GM03348 (cell line): ENCODE results near the gene LRIT1.

Experiments used
- DNase-seq: peaks from one replicate; pipeline ENCODE4 v3.0.0; 2012; ENCODE audit warnings: low spot score

The LRIT1 gene

DNA sequence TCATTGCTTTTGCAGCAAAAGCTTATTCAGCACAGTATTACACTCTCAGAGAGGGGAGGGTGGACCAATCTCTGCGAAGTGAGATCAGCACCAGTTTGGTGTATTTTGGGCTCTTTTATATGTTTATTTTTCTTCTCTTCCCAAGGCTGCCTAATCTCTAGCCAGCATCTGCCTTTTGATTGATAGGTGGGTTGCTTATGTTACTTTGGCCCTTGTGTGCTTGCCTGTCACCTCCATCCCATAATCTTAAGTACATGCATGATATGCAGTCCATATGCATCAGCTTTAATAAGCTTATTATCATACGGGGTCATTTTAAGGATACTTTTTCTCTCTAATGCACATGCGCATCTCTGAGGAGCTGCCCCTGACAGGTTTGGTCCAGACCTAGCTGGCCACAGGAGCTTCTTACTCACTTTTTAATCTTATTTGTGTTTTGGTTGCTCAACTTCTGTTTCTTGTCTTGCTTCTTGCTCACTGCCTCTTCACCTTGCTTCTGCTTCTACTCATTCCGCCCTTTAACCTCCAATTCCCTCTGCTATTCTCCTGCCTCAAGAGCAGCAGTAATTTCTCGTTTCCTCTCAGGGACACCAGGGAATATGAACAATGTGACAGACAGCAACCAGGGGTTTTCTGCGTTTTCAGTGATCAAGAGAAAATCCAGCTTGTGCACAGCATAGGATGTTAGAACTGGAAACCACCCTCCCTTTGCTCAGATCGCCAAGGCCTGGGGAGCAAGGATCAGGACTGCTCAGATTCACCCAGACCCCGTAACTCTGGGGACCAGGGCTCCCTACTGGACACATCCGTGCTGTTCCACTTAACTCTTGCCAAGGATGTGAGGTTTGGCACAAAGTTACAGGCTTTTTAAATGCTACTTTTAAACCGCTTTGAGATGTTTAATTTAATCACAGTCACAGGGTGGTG lies 13.5 kb upstream of the LRIT1 start:
- no peak for DNase-seq

- DNase-seq: no peak
Observed at GRCh38 chr10:84248794-84249193, 7.4 kb upstream of the LRIT1 start.

GRCh38 chr10:84247496-84247895 lies 6.2 kb upstream of the LRIT1 start:
- DNase-seq: no peak

GRCh38 chr10:84244651-84245270 lies 3.4 kb upstream of the LRIT1 start, which contains the start of gene RGR:
Gene RGR (plus strand): TSS chr10:84245053. CDS start chr10:84245091, 38 bp downstream.
- no peak for DNase-seq

- no peak for DNase-seq
Observed at GRCh38 chr10:84243759-84244158, 2.4 kb upstream of the LRIT1 start.

DNA sequence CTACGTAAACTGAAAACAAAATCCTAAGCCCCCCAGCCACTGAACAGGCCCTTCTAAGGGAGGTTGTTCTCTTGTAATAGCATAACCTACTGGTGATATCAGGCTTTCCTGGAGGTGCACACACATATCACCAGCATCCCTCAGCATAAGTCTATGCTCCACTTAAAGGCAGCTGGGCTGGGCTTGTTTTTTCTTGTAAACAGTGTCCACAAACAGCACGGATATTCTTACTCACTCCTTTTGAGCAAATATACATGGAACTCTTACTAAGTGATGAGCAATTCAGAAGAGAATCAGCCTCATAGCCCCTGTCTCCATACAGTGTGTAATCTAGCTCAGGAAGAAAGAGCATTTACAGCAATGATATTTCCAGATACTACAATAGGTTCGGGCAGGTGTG lies 2.4 kb downstream of the LRIT1 start:
- no peak for DNase-seq

DNA sequence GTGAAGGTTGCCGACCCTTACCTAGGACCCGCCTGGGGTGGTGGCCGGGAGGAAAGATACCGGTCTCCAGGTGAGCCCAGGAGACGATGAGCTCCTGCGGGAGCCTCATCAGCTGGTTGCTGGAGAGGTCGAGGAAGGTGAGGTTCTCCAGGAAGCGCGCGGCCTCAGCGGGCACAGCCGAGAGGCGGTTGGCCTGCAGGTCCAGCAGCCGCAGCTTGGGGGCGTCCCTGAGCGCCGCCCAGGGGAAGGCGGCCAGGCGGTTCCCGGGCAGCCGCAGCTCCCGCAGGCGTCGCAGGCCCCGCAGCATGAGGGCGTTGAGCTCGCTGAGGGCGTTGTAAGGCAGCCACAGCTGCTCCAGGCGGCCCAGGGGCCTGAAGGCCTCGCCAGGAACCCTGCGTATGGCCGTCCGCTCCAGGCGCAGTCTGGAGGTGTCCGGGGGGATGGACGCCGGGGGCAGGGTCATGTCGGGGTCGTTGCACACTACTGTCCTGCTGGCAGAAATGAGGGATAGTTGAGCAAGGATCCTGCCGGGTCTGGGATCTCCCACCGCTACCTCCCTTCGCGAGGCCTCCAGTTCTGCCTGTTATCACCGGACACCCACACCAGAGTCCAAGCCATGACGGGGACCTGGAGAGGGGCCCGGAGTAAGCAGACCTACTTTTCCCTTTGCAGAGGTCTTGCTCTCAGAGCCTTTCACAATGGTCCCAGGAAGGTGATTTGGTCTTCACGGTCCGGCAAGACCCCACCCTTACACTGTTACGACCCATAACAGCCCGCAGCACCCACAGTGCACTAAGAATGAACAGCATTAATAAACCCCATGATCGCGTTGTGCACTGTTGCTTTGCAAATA lies 3.9 kb downstream of the LRIT1 start:
- no peak for DNase-seq

GRCh38 chr10:84236807-84237198 lies 4.5 kb downstream of the LRIT1 start:
- no peak for DNase-seq

DNA sequence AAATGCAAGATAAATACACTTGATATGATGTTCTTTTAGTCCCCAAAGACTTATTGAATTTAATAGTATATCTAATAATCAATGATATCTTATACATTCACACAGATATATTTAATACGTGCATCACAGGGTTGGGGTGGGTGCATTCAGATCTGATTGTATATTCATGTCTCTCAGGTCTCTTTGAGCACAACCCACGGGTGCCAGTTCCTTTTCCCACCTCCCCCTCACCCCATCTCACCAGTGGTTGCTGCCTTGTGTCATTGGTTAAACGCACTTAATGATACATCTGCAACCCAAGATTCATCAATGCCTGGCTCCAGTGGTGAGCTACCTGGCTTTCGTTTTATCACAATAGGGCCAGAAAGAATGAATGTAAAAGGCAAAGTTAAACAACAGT lies 6.2 kb downstream of the LRIT1 start:
- DNase-seq: no peak

DNA sequence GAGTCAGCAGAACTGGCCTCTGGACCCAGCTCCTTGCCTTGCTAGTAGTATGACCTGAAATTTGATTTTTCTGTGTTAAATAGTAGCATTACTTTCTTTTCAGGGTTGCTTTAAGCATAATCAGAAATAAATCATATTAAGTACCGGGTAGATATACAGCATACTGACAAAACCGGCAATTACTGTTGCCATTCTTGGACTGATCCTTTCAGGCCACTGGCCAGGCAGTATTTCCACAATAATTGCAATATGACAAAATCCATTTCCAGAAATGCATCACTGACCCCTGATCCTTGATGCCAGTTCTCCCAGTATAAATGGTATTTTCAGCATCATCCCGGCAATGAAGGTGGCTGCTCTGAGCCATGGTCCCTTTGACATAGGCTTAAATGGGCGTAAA lies 6.9 kb downstream of the LRIT1 start:
- DNase-seq: no peak

GRCh38 chr10:84233940-84234339 lies 7.4 kb downstream of the LRIT1 start:
- no peak for DNase-seq

GRCh38 chr10:84232376-84232775 lies 9.0 kb downstream of the LRIT1 start:
- no peak for DNase-seq

DNA sequence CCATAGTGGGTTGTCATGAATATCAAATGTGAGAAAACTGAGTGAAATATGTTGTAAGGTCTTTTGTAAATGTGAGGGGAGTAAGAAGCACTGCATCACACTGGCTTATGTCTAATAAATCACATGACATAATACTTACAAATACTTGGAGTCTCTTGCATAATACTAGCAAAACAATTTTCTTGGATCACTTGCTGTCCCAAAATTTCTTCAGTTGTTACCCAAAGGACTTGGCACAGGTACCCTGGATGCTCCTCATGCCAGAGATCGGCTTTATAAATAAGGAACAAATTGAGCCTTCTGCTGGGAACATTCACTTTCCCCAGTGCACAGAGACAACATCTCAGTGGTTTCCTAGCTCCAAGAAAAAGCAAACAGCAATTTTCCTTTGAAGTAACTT lies 11.0 kb downstream of the LRIT1 start:
- no peak for DNase-seq

DNA sequence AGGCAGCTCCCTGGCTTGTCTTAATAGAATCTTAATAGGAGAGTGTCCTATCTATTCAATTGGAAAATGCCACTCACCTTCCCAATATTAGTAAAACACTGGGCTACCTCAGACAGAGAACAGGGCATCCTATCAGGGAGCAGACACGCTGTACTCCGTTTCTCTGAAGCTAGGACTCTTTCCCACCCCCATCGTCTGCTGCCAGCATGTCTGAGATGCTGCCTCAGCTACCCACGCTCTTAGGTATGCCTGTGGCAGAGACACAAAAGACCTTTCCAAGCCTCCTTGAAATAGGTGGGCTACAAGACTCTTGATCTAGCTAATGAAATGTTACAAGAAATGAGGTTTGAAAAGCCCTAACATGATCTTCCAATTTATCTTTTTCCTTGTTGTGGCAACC lies 13.5 kb downstream of the LRIT1 start:
- DNase-seq: no peak

DNA sequence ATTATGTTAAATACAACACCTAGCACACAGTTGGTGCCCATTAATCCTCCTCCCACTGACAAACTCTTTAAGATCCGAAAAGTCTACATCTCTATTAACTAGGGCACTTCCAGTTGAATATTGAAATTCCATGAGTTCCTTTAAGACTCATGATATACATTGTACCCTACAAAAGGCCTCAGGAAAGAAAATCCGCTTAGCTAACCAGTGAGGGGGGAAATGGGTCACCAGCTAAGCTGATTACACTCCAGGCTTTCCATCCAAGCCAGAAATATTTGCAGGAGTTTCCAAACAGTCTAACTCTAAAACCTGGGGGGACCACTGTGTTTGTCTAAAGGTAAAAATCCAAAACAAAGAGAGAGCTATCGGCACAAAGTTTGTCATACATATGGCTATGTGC lies 14.7 kb downstream of the LRIT1 start:
- no peak for DNase-seq

GRCh38 chr10:84225427-84226173 lies 15.7 kb downstream of the LRIT1 start, which contains the start of gene LRIT2:
Gene LRIT2 (minus strand): TSS chr10:84225544. CDS start chr10:84225520, 24 bp downstream.
- no peak for DNase-seq

- DNase-seq: no peak
Observed at GRCh38 chr10:84224411-84225028, 16.8 kb downstream of the LRIT1 start.

DNA sequence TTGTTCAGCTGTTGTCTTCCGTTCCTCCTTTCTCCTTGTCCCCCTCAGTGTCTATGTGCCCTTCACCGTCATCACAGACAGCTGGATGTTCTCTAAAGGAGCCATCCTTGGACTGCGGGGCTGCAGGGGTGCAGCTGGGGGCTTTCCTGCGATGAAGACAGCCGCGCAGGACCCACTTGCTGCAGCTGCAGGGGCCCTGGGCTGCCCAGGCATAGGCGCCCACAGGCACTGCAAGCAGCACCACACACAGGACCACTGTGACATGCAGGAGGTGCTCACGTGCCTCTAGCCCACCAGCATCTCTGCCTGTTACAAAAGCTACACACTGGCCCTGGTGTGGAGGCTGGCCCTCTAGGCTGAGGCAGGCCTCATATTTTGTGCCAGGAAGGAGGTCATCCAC lies 19.4 kb downstream of the LRIT1 start:
- DNase-seq: no peak

GRCh38 chr10:84217746-84218145 lies 23.6 kb downstream of the LRIT1 start:
- no peak for DNase-seq

- DNase-seq: no peak
Observed at GRCh38 chr10:84216834-84217233, 24.5 kb downstream of the LRIT1 start.

GRCh38 chr10:84214612-84215235 lies 26.6 kb downstream of the LRIT1 start:
- no peak for DNase-seq
